Lung (tissue), 12 donors: ENCODE data around the gene TMEM150A. TPM values are rescaled to one million over a fixed set of nuclear protein-coding genes. Genes with fewer than 3 reads are reported as not detected.

Experiments
- ATAC-seq: fragments of 200-7000 bp; cut with Tn5 transposase; one replicate; pipeline ENCODE4 v1.9.1; 2020; ENCODE audit warnings: moderate number of reproducible peaks; ENCODE audit not compliant: insufficient read depth, low FRiP score
- DNase-seq, 3 donors: peaks; one replicate each; pipeline ENCODE4 v3.0.0-alpha.2; 2013 to 2017
- H3K27ac ChIP-seq, 2 donors: one replicate each; pipeline ENCODE4 v1.5.1; 2013; ENCODE audit warnings: mild to moderate bottlenecking in 2 of 2, moderate library complexity in 2 of 2, control low read depth in 1 of 2, inconsistent platforms in 1 of 2, low read depth in 1 of 2, low read length in 1 of 2
- H3K27me3 ChIP-seq, 3 donors: one replicate each; pipeline ENCODE4 v1.5.1; 2013; ENCODE audit warnings: low read length in 2 of 3; ENCODE audit not compliant: control insufficient read depth in 3 of 3, insufficient read depth in 3 of 3
- H3K36me3 ChIP-seq, 4 donors: one replicate each; pipeline ENCODE4 v1.5.1; 2013; ENCODE audit warnings: low read length in 4 of 4, mild to moderate bottlenecking in 1 of 4, moderate library complexity in 1 of 4; ENCODE audit not compliant: control insufficient read depth in 4 of 4, insufficient read depth in 4 of 4
- H3K4me1 ChIP-seq, 5 donors: one replicate each; pipeline ENCODE4 v1.5.1; 2013; ENCODE audit warnings: low read length in 5 of 5, mild to moderate bottlenecking in 2 of 5, moderate library complexity in 1 of 5; ENCODE audit not compliant: control insufficient read depth in 5 of 5, insufficient read depth in 5 of 5
- H3K4me3 ChIP-seq: one replicate; pipeline ENCODE4 v1.5.1; 2013; ENCODE audit warnings: mild to moderate bottlenecking, control low read depth, moderate library complexity
- H3K9ac ChIP-seq, 2 donors: one replicate each; pipeline ENCODE4 v1.5.1; 2013; ENCODE audit warnings: low read length in 2 of 2, control low read depth in 1 of 2; ENCODE audit not compliant: insufficient read depth in 1 of 2
- H3K9me3 ChIP-seq, 4 donors: one replicate each; pipeline ENCODE4 v1.5.1; 2013; ENCODE audit warnings: low read length in 3 of 4, mild to moderate bottlenecking in 1 of 4, moderate library complexity in 1 of 4; ENCODE audit not compliant: control insufficient read depth in 4 of 4, insufficient read depth in 3 of 4
- WGBS, 2 donors: extraction: QIAGEN DNeasy Blood & Tissue Kit; methylation state at CpG; one replicate each; pipeline ENCODE4 v1.1.7; 2013; 5-methylcytosine and 5-hydroxymethylcytosine counted together
- polyA plus RNA-seq, 2 donors: library from polyadenylated mRNA; stranded (reverse); fragments of 200-250 nt; gene quantifications; one replicate each; pipeline ENCODE4 v1.2.1, GENCODE V29; 2013
- total RNA-seq, 2 donors: library from RNA; depleted of rRNA in 1 of 2; stranded (reverse); fragments of >200 nt in 1 of 2; gene quantifications; one replicate each; pipeline ENCODE4 v1.2.1, GENCODE V29; 2014 to 2021
- TF ChIP-seq, protein P1 (sequence below): IDR thresholded peaks from 2 replicates; pipeline ENCODE4 v1.5.1; 2012; ENCODE audit warnings: mild to moderate bottlenecking; ENCODE audit errors: control extremely low read depth, extremely low read depth
- donor health status: control.
- donor health status: control.
- donor health status: Bipolar disorder and iron deficiency.
- donor health status: healthy.
- donor health status: DM: yes; HTN: yes; CAD: no.

The TMEM150A gene
- total and polyA plus RNA-seq, 4 donors, result 10.2 to 48.6 (median 31.8) TPM

DNA sequence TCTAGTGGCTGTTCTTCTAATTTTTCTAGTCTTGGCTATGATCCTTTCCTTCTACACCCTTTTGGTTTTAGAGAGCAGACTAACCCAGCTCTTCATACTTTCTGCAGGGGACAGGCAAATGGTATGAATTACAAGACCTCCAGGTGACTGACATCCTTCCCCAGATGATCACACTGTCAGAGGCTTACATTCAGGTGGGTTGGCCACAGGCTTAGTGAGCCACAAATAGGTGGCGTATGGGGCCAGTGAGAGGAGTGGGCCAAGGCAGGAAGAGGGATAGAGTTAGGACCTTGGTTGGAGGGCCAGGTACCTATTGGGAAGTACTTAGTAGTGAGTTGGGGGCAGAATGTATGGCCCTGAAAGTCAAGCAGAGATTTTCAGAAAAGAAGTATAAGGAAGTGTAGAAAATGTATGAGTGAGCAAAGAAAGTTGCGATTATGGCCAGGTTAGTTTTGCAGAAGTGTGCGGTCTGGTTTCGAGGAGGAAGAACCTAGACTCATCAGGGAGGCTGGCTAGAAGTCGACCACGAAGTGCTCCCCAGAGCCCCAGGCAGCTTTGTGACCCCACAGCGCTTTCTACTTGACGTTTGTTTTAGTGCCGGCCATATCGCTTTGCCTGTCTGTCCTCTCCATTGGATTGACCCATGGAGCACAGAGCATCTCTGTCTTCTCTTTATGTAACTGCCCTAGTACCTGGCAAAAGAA is 45.5 kb upstream of the TMEM150A start:
- peak overlapping the region in 1 of 2 donors; percentile 32 for H3K27ac ChIP-seq
- ATAC-seq (no peak), DNase-seq (no peak)
- no peaks in the 10 kb centered on the region for H3K27me3 ChIP-seq
- TF ChIP-seq, protein P1, sequence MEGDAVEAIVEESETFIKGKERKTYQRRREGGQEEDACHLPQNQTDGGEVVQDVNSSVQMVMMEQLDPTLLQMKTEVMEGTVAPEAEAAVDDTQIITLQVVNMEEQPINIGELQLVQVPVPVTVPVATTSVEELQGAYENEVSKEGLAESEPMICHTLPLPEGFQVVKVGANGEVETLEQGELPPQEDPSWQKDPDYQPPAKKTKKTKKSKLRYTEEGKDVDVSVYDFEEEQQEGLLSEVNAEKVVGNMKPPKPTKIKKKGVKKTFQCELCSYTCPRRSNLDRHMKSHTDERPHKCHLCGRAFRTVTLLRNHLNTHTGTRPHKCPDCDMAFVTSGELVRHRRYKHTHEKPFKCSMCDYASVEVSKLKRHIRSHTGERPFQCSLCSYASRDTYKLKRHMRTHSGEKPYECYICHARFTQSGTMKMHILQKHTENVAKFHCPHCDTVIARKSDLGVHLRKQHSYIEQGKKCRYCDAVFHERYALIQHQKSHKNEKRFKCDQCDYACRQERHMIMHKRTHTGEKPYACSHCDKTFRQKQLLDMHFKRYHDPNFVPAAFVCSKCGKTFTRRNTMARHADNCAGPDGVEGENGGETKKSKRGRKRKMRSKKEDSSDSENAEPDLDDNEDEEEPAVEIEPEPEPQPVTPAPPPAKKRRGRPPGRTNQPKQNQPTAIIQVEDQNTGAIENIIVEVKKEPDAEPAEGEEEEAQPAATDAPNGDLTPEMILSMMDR, result no peak
- H3K9me3 ChIP-seq, result no peaks in the 10 kb centered on the region
- 65 to 83% methylated on average over 10 of the region's 10 CpGs for WGBS, 2 donors
- no peak overlapping the region for H3K4me3 ChIP-seq
- peaks cover 40 to 62% (median 47%) of the 10 kb centered on the region in 4 donors for H3K36me3 ChIP-seq
- no peak overlapping the region for H3K9ac ChIP-seq
- H3K4me1 ChIP-seq, result peaks cover 0 to 5% (median 5%) of the 10 kb centered on the region in 5 donors

DNA sequence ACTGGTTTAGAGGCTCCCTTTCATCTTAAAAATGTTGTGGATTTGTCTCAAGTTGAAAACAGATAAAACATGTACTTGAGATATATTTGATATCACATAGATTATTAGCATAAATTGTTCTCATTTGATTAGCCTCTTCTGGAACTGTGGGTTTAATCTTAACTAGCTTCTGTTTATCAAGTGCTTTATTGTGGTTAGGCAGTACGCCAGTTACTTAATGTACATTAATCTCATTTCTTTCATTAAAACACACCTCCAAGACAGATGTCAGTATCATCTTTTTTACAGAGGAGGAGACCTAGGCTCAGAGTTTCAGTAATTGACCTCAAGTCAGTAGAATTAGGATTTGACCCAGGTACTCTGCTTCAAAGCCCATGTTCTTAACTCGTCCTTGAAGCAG is 43.7 kb upstream of the TMEM150A start:
- WGBS, 2 donors, result 92 to 97% methylated on average over 2 of the region's 2 CpGs
- Histone ChIP-seq H3K27ac (no peak overlapping the region), H3K27me3 (no peaks in the 10 kb centered on the region), H3K4me3 (no peak overlapping the region), H3K36me3 (peaks cover 47 to 66% (median 56%) of the 10 kb centered on the region in 4 donors), H3K4me1 (peaks cover 0 to 5% (median 5%) of the 10 kb centered on the region in 5 donors), H3K9ac (no peak overlapping the region), H3K9me3 (no peaks in the 10 kb centered on the region)
- ATAC-seq (no peak), DNase-seq (no peak)
- TF ChIP-seq, protein P1, result no peak

DNA sequence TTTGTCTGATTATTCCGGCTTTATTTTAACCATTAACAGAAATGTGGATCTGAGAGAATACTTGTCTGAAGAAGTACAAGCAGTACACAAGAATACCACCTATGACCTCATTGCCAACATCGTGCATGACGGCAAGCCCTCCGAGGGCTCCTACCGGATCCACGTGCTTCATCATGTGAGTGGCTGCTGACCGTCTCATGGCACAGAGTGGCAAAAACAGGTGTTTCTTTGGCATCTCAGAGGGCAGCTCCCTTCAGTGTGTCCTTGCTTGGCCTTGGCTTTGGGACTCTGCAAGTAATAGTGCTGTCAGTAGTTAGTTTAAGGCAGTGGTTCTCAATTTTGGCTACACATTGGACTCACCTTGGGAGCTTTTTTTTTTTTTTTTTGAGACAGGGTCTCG is 42.4 kb upstream of the TMEM150A start:
- Histone ChIP-seq H3K36me3 (peaks cover 51 to 72% (median 60%) of the 10 kb centered on the region in 4 donors), H3K9ac (no peak overlapping the region), H3K27me3 (no peaks in the 10 kb centered on the region), H3K4me1 (peaks cover 0 to 5% (median 5%) of the 10 kb centered on the region in 5 donors), H3K27ac (no peak overlapping the region), H3K4me3 (no peak overlapping the region), H3K9me3 (no peaks in the 10 kb centered on the region)
- TF ChIP-seq, protein P1, result no peak
- no peak for DNase-seq
- ATAC-seq, result no peak
- WGBS, 2 donors, result 94 to 95% methylated on average over 8 of the region's 8 CpGs

DNA sequence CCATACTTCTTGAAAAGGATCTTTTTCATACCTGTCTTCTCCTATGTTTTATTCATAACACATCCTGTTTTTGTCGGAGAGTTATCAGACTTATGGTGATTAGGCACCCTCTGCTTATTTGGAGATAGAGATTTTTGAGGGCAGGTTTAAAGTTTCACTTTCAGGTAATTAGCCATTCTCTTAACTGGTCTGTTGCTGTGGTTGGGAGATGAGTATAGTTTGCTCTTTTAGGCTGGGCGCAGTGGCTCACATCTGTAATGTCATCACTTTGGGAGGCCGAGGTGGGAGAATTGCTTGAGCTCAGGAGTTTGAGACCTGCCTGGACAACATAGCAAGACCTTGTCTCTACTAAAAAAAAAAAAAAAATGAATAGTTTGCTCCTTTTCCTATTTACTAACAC is 40.2 kb upstream of the TMEM150A start:
- no peaks in the 10 kb centered on the region for H3K4me1 ChIP-seq
- no peak overlapping the region for H3K4me3 ChIP-seq
- H3K9ac ChIP-seq, result no peak overlapping the region
- ATAC-seq (no peak), DNase-seq (no peak)
- no peaks in the 10 kb centered on the region for H3K9me3 ChIP-seq
- H3K36me3 ChIP-seq, result peaks cover 43 to 67% (median 56%) of the 10 kb centered on the region in 4 donors
- TF ChIP-seq, protein P1, result no peak
- H3K27me3 ChIP-seq, result no peaks in the 10 kb centered on the region
- no peak overlapping the region for H3K27ac ChIP-seq
- WGBS, 2 donors, result 75 to 88% methylated on average over 3 of the region's 3 CpGs
